ENCODE results near the gene PRR20E.
"Not testable (repeated sequence)": the region's sequence is repeated elsewhere in the genome, so short reads cannot be mapped to it uniquely, and the experiment has no call there.

Gene PRR20E

DNA sequence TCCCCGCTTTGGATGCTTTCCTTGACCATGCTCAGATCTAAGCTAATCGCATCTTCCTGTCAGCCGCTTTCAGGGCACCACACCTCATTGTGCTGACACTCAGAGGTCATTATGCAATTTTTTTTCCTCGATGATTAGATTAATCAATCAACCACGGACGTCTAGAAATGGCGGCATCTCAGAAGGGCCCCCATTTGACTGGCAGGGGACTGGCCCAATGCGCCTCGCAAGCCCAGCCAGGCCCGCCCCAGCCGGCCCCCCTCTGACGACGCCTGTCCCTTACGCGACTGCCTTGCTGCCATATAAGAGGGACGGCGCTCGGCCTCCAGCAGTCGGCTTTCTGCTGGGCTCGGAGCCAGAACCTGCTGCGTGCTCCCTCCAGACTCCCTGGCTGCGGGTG, at the start of gene PRR20E:
TSS of gene PRR20E (plus strand) at position 301 of the 400 bp plus-strand sequence. CDS start 387 bp downstream, outside the sequence.
- not testable (repeated sequence) for DNase-seq

DNA sequence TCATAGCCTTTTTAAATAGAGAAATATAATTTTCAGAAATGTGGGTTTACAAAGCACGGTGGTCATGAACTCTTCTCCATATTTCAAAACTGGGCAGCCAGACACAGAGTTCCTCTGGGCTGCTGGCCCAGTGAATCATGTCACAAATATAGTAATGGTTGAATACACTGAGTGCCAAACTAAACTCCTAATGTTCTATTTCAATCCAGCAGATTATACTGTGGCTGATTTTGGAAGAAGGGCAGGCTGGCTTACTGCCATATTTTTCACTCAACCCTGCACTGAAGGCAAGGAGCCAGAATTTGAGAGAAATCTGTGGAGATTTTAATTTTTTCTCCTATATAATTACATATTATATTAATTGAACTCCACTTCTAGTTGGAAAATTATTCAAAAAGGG, 43.3 kb upstream of the PRR20E start:
- DNase-seq = no peak

GRCh38 chr13:57128909-57129308, 38.1 kb upstream of the PRR20E start:
- no peak for DNase-seq

DNA sequence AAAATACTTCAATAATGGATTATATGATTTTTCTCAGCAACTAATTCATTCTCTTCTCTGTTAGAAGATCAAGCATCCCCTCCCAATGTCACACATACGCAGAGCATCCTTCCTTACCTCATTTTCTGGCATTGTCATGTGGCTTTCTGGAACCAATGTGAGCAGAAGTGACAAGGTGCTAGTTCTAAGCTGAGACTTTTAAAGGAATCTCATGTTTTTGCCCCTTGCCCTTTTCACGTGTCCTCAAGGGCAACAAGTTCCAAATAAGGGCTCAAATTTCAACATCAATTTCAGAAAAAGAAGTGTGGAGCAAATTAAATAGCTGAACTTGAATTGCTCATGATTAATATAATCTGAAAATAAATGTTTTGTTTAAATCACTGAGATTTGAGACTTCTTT, 30.9 kb upstream of the PRR20E start:
- no peak for DNase-seq

DNA sequence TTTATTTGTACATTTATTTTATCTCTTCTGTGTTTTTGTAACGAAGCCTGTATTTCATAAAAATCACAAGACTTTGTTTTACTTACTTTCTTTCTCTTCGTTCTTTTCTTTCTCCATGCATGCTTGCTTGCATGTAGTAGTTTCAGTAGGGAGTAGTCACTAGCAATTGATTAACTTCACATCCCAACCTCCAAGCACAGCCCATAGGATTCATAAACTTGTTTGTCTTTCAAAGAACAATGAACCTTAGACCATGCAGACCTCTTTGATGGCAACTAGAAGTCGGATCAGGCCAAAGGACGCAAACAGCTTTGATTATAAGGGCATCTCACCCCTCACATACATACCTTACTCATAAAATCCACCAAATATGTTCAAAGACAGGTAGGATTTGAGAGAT, 29.4 kb upstream of the PRR20E start:
- no peak for DNase-seq

GRCh38 chr13:57138988-57139387, 28.0 kb upstream of the PRR20E start:
- no peak for DNase-seq

- DNase-seq = not testable (repeated sequence)
Measured at GRCh38 chr13:57139781-57140180, 27.2 kb upstream of the PRR20E start.

DNA sequence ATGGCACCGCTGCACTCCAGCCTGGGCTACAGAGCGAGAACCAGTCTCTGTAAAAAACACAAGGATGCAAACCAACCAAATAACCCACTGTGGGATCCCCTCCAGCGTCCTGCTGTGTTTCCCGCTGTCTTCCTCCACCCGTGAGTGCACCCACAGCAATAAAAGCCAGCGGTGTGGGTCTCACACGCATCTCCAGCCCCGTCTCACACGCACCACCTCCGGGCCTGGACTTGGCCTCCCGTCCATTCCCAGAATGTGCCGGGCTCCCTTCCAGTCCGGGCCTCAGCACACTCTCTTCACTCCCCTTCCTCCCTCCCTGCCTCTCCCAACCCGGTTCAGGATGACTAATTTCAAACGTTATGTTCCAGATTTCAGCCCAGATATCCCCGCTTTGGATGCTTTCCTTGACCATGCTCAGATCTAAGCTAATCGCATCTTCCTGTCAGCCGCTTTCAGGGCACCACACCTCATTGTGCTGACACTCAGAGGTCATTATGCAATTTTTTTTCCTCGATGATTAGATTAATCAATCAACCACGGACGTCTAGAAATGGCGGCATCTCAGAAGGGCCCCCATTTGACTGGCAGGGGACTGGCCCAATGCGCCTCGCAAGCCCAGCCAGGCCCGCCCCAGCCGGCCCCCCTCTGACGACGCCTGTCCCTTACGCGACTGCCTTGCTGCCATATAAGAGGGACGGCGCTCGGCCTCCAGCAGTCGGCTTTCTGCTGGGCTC, 26.6 kb upstream of the PRR20E start, which contains the start of gene PRR20A:
TSS of gene PRR20A (plus strand) at position 684 of the 734 bp plus-strand sequence. CDS start 387 bp downstream, outside the sequence.
- not testable (repeated sequence) for DNase-seq

- DNase-seq = not testable (repeated sequence)
Measured at GRCh38 chr13:57147188-57147587, 19.8 kb upstream of the PRR20E start, which contains the start of gene PRR20B. PRR20B (plus strand) TSS chr13:57147488; CDS start chr13:57147875, 387 bp downstream.

- not testable (repeated sequence) for DNase-seq
Measured at GRCh38 chr13:57148106-57148505, 18.9 kb upstream of the PRR20E start.

DNA sequence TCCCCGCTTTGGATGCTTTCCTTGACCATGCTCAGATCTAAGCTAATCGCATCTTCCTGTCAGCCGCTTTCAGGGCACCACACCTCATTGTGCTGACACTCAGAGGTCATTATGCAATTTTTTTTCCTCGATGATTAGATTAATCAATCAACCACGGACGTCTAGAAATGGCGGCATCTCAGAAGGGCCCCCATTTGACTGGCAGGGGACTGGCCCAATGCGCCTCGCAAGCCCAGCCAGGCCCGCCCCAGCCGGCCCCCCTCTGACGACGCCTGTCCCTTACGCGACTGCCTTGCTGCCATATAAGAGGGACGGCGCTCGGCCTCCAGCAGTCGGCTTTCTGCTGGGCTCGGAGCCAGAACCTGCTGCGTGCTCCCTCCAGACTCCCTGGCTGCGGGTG, 13.2 kb upstream of the PRR20E start, which contains the start of gene PRR20C:
TSS of gene PRR20C (plus strand) at position 301 of the 400 bp plus-strand sequence. CDS start 387 bp downstream, outside the sequence.
- not testable (repeated sequence) for DNase-seq

DNA sequence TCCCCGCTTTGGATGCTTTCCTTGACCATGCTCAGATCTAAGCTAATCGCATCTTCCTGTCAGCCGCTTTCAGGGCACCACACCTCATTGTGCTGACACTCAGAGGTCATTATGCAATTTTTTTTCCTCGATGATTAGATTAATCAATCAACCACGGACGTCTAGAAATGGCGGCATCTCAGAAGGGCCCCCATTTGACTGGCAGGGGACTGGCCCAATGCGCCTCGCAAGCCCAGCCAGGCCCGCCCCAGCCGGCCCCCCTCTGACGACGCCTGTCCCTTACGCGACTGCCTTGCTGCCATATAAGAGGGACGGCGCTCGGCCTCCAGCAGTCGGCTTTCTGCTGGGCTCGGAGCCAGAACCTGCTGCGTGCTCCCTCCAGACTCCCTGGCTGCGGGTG, 6.7 kb upstream of the PRR20E start, which contains the start of gene PRR20D:
TSS of gene PRR20D (plus strand) at position 301 of the 400 bp plus-strand sequence. CDS start 387 bp downstream, outside the sequence.
- not testable (repeated sequence) for DNase-seq

GRCh38 chr13:57191667-57192066, 24.7 kb downstream of the PRR20E start:
- no peak for DNase-seq

GRCh38 chr13:57212989-57213388, 46.0 kb downstream of the PRR20E start:
- DNase-seq = no peak

Data from activated effector memory CD4-positive, alpha-beta T cell treated with Interleukin-2 at 50 U/mL for 16 hours (primary cell).